ENCODE data around the gene ALG8.
"Not testable (repeated sequence)": the region's sequence is repeated elsewhere in the genome, so short reads cannot be mapped to it uniquely, and the experiment has no call there.

The ALG8 gene

DNA sequence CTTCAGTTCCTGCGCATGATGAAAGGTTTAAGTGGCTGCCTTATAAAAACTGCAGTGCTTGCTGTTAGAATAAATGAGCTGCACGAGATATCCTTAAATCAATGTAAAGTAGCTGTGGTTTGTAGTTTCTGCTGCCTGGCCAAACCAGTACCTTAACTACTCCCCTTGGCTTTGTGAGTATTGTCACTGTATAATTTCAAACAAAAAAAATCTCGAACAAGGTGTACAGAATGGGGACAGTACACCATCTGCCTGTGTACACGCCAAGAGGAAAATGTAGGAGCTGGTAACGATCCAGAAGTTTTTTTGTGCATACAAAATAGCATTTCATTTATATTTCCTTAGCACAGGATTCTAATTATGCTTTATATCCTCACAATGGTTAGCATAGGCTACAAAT is 39.2 kb downstream of the ALG8 start:
- DNase-seq, result no peak

DNA sequence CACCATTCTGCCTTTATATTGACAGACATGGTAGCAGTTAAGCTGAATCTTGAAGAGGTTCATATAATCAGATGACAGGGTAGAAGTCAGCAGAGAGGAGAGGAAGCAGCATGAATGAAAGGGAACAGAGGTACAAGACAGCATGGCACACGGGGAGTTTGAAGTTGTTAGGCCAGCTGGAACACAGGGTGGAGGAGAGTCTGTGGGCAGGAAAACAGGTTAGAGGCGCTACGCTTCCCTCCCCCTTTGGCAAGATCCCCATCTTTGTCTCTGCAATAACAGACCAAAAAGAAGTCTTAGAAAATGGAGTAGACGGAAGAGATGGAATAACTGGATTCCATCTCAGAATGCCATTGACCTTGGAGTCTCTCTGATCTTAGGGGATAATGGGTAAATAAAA is 39.8 kb downstream of the ALG8 start:
- DNase-seq, result no peak

DNA sequence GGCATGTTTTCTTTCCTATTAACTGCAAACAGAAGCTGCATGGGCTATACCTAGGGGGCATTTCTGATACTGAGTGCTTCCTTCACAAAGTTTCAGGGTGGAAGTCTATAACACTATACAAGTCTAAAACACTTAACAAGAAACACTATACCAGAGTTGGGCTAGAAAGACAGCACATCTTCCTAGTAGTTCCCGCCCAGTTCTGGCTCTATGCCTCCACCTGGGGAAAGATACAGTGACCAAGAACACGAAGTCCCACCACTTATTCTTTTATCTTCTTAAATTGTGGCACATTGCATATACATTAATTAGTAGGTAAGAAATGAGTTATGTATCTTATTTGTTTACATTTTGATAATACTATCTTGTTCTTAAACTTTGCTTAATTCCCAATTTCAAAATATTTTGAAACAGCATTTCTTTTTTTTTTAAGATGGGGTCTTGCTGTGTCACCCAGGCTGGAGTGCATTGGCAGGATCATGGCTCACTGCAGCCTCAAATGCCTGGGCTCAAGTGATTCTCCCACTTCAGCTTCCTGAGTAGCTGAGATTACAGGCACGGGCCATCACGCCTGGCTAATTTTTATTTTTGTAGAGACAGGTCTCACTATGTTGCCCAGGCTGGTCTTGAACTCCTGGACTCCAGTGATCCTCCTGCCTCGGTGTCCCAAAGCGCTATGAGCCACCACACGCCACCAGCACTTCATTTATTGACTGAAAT is 41.6 kb downstream of the ALG8 start:
- no peak for DNase-seq

DNA sequence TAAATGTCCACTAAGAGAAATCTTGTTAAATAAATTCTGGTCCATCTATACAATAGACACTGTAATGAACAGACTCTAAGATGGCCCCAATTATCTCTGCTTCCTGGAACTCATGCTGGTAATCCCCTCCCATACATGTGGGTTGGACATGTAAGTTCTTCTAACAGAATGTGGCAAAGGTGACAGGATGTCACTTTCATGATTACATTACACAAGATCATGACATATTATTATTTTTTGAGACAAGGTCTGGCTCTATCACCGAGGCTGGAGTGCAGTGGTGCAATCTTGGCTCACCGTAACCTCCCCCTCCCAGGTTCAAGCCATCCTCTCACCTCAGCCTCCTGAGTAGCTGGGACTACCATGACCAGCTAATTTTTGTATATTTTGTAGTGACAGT is 45.2 kb downstream of the ALG8 start:
- no peak for DNase-seq

DNA sequence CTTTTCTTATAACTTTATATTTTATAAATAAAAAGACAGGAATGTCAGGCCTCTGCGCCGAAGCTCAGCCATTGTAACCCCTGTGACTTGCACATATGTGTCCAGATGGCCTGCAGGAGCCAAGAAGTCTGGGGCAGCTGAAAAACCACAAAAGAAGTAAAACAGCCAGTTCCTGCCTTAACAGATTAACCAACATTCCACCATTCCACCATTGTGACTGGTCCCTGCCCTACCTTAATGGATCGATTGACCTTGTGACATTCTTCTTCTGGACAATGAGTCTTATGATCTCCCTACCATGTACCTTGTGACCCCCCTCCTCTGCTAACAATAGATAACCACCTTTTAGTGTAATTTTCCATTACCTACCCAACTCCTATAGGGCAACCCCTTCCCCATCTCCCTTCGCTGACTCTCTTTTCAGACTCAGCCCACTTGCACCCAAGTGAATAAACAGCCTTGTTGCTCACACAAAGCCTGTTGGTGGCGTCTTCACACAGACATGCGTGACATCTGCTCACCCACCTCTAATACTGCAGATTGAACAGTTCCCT is 52.8 kb downstream of the ALG8 start:
- not testable (repeated sequence) for DNase-seq

DNA sequence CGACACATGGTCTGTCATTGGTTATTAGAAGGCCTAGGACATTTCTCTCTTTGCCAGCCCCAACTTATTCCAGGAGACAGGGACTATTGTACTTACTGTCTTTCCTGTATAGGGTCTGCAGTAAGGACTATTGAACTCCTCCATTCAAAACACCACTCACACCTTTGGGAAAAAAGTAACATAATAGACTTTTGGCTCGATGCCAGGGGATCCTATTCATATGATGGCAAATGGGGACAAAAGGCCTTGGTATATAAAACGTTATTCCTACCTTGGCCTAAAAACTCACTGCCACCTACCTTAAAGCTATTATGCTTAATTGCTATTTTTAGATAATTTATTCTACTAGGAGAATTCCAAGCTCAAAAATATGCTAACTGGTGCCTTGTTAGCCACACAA is 53.5 kb downstream of the ALG8 start:
- DNase-seq, result no peak

DNA sequence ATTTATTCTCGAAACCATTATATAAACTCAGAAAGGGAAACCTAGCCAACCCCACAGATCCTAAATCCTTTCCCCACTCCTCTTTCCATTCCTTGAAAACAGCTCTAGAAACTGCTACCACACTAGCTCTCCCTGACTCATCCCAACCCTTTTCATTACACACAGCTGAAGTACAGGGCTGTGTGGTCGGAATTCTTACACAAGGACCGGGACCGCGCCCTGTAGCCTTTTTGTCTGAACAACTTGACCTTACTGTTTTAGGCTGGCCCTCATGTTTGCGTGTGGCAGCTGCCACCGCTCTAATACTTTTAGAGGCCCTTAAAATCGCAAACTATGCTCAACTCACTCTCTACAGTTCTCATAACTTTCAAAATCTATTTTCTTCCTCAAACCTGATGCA is 54.9 kb downstream of the ALG8 start:
- DNase-seq, result not testable (repeated sequence)

DNA sequence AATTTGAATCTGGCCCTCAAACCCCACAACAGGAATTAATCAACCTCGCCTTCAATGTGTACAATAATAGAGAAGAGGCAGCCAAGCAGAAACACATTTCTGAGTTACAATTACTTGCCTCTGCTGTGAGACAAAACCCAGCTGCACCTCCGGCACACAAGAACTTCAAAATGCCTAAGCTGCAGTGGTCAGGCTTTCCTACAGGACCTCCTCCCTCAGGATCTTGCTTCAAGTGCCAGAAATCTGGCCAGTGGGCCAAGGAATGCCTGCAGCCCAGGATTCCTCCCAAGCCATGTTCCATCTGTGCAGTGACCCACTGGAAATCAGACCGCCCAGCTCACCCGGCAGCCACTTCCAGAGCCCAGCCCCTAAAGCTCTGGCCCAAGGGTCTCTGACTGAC is 56.4 kb downstream of the ALG8 start:
- no peak for DNase-seq

DNA sequence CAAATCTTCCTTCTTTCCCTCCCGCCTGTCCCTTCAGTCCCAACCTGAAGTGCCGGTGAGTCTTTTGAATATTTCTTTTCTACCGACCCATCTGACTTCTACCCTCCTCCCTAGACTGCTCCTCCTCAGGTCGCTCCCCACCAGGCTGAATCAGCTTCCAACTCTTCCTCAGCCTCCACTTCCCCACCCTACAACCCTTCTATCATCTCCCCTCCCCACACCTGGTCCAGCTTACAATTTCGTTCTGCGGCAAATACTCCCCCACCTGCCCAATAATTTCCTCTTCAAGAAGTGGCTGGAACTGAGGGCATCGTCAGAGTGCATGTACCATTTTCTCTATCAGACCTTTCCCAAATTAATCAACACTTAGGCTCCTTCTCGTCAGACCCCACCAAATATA is 57.3 kb downstream of the ALG8 start:
- DNase-seq, result no peak

DNA sequence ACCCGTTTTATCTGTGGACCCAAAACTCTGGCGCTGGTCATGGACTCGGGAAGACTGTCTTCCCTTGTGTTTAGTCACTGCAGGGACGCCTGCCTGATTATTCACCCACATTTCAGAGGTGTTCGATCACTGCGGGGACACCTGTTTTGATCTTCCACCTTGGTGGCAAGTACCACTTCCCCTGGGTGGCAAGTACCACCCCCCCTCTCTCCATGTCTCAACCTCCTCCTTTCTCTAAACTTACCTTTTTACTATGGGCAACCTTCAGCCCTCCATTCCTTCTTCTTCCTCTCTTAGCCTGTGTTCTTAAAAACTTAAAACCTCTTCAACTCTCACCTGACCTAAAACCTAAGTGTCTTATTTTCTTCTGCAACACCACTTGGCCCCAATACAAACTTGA is 57.8 kb downstream of the ALG8 start:
- DNase-seq, result no peak

DNA sequence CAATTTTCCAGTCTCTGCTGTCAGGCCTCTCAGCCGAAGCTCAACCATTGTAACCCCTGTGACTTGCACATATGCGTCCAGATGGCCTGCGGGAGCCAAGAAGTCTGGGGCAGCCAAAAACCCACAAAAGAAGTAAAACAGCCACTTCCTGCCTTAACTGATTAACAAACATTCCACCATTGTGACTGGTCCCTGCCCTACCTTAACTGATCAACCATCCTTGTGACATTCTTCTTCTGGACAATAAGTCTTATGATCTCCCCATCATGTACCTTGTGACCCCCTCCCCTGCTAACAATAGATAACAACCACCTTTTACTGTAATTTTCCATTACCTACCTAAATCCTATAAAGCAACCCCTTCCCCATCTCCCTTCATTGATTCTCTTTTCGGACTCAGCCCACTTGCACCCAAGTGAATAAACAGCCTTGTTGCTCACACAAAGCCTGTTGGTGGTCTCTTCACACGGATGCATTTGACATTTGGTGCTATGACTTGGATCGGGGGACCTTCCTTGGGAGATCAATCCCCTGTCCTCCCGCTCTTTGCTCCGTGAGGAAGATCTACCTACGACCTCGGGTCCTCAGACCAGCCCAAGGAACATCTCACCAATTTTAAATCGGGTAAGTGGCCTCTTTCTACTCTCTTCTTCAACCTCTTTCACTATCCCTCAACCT is 58.5 kb downstream of the ALG8 start:
- peak; percentile 82 for DNase-seq

DNA sequence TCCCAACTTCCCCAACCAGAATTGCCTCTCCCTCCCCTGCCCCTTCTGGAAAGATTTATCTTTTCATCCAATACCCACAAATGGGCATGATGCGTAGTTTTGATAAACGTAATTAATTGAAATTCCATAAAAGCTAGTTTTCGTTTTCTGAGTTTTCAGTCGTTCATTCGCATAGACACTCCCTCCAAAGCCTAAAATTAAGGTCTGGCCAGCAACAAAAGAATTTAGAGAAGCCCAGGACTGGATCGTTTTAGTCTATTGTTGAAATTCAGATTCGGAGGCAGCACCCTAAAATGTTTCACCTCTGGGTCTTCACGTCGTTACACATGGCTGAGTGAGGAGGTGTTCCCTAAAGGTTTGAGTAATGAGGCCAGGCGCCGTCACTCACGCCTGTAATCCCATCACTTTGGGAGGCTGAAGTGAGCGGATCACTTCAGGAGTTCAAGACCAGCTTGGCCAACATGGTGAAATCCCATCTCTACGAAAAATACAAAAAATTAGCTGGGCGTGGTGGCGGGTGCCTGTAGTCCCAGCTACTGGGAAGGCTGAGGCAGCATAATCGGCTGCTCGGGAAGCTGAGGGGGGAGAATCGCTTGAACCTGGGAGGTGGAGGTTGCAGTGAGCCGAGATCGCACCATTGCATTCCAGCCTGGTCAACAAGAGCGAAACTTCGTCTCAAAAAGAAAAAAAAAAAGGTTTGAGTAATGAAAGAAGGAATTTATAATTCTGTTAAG is 59.2 kb downstream of the ALG8 start:
- no peak for DNase-seq

DNA sequence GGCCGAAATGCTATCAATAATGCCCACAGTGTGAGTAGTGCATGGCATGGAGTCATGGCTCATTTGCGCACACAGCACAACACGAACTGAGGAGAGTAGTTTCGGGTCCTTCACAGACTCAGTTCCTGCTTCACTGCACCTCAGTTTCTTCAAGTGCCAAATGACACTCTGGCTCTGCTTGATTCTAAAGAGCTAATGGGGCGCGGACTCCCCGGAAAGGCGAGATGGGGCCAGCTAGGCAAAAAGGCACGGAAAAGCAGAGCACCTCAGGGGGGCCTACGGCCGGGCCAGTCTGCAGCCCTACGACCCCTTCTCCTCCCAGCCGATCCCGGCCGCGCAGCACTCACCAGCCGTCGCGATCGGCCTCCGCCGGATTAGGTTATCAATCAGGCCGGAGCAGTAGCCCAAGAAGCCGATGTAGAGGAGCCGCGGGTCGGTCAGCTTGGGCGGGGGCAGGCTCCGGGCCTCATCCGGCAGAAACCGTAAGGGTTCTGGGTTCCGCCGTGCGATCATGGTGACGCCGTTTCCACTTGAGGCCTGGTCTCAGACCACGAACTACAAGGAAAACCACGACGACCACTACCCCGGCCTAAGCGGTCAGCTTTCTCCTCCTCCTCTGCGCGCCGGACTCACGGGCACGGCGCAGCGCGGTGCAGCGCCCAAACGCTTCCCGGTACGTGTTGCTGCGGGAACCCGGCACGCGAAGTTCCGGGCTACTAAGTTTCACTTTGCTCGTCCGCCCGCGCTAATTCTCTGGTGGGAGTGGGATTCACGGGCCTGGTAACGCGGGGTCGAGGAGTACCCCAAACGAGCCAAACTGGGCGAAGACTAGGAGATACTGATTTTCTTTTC is 60.0 kb downstream of the ALG8 start, which contains the start of gene NDUFC2:
TSS of gene NDUFC2 (minus strand) at position 631 of the 852 bp plus-strand sequence. CDS start at position 513, 118 bp downstream.
- DNase-seq, result peak; percentile 80

DNA sequence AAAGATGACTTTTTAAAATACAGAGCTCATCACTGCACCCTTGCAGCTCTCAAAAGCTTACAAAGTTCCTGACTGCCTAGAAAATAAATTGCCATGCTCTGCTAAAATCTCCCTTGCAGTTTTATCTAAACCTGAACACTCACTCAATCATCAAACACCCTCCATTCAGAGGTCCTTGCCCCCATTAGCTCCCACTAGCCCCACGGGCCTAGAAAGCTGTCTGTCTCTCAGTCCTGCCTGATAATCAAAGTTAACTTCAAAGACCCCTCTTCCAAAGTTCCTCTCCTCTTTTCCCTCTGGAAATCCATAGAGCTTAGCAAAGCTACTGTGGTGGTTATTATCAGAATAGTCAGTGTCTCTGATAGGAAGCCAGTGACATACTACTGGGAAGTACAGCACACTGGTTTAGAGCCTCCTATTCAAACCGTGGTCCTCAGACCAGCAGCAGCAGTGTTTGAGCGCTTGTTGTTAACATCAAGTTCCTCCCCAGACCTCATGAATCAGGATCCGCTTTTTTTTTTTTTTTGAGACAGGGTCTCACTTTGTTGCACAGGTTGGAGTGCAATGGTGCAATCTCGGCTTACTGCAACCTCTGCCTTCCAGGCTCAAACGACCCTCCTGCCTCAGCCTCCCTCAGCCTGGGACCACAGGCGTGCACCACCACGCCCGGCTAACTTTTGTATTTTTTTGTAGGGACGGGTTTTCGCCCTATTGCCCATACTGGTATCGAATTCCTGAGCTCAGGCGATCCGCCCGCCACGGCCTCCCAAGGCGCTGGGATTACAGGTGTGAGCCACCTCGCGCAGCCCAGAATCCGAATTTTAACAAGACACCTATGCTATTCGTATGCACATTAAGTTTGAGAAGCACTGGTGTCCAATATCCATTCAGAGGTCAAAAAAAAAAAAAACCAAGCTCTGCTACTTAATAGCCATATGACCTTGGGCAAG is 60.9 kb downstream of the ALG8 start:
- DNase-seq, result no peak

DNA sequence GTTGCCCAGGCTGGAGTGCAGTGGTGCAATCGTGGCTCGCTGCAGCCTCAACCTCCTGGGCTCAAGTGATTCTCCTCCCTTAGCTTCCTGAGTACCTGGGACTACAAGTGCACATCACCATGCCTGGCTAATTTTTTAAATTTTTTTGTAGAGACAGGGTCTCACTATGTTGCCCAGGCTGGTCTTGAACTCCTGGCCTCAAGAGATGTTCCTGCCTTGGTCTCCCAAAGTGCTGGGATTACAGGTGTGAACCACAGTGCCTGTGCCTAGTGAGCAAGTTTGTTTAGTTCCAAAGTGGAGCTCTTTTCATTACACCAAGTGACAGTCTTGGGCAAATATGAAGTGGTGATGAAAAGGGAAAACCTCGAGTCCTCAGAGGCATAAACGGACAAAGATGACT is 61.8 kb downstream of the ALG8 start:
- DNase-seq, result not testable (repeated sequence)

DNA sequence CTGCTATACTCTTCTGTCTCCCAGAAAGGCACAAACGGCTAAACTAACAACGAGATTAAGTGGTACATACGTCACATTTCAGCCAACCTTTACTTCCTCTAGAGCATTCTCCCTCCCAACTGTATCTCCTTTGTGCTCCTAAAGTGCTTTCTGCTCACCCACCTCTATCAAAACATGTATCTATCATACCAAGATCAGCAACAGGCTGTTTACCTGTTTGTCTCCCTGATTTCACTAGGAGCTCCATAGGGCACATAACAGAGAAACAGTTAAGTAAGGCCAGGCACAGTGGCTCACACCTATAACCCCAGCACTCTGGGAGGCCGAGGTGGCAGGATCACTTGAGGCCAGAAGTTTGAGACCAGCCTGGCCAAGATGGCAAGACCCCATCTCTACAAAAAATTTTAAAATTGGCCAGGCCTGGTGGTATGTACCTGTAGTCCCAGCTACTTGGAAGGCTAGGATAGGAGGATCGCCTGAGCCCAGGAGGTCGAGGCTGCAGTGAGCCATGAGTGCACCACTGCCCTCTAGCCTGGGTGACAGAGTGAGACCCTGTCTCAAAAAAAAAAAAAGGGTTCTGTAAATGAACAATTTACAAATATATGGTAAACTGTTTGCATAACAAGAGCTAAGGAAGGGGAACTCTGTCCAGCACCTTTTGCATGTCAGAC is 62.6 kb downstream of the ALG8 start:
- no peak for DNase-seq

DNA sequence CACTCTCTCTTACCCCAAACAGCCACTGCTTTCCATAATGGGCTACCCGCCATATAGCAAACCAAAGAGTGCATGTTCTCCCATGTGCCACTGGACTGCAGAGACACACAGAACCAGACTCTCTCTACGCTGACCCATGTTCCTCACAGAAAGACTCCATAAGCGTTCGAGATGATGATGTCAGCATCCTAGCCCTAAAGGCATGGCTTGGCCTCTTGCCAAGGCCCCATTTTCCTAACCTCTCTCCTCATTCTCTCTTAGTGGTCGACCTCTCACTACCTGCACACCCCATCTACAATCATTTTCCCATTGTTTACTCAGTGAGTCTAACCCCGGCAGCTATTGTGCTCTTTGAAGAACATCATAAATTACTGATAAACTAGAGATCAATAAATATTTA is 64.7 kb downstream of the ALG8 start:
- peak; percentile 18 for DNase-seq

DNA sequence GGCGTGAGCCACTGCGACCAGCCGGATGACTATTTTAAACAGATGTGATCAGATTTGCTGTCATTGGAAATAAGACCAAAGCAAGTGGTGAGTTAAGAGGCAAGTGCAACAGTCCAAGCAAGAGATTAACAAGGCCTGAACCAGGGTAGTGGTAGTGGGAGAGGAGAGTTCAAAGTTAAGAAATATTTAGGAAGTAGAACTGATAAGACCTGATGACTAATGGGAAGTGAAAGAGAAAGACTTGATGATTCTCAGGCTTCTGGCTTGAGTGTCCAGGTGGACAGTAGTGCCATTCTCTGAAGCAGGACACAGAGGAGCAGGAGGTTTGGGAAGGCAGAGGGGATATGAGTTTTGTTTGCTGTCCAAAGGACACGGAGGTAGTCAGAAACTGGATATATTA is 67.0 kb downstream of the ALG8 start:
- DNase-seq, result no peak

DNA sequence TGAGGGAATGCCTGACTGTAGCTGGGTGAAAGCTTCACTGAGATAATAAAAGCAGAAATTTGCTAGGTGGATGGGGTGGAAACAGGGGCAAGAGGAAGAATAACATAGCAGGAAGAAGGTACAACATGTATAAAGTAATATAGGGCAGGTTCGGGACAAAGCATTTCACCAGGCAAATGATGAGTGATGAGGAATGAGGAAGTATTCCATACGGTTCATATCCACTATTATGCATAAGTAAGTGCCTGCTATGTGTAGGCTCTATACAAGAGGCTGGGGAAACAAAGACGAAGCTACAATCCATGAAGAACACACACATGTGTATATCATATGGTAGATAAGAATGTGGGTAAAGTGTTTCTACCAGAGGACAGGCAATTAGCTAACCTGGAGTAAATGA is 67.7 kb downstream of the ALG8 start:
- DNase-seq, result no peak

DNA sequence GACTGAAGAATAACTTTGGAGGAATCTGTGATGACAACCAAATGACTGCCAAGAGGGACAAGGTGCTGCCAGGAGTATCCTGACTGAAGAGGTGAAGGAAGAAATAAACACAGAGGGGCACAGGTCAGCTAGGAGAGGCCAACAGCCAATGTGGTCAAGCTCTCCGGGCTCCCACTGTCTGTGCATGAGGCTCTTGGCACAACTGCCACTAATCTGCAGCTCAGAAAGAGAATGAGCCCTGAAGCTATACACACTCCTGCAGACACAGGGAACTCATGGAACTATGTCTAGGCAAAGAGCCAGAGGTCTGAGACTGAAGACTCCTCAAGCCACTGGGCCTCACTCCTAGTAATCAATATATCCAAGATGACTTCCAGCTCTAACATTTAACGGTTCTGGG is 68.8 kb downstream of the ALG8 start:
- DNase-seq, result no peak

DNA sequence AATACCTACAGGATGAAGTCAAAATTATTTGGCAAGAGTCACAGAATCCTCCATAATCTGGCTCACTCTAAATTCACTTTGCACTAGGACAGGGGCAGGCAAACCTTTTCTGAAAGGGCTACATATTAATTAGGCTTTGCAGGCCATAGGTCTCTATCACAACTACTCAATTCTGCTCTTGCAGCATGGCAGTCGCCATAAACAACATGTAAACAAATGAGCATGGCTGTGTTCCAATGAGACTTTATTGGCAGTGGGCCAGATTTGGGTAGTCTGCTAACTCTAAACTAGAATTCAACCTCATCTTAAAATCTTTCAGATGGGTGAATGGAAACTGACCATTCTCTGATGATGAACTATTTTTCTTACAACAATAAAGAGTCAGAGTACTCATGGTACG is 70.0 kb downstream of the ALG8 start:
- no peak for DNase-seq

All from EL (cell line).